Neural cell (in vitro differentiated cells): ENCODE measurements around the gene CAST. TPM values are rescaled to one million over a fixed set of nuclear protein-coding genes. Genes with fewer than 3 reads are reported as not detected.

Source experiments
- H2AFZ ChIP-seq: fragments of 200-600, 300-800 bp; sonication (generic), shearing (Covaris generic); 2 replicates; pipeline ENCODE4 v1.6.0; 2014; ENCODE audit warnings: low read depth, mild to moderate bottlenecking, antibody characterized with exemption, low read length, moderate library complexity
- H3F3A ChIP-seq: fragments of 200-600 bp; shearing (Covaris generic); 2 replicates; pipeline ENCODE4 v1.6.1; 2016; ENCODE audit warnings: mild to moderate bottlenecking, moderate library complexity, mixed read lengths, antibody characterized with exemption, low read length; ENCODE audit not compliant: insufficient read depth, poor library complexity, severe bottlenecking
- H3K27ac ChIP-seq: fragments of 200-600, 300-800 bp; sonication (generic), shearing (Covaris generic); 2 replicates; pipeline ENCODE4 v1.5.1; 2014; ENCODE audit warnings: mild to moderate bottlenecking, low read length, moderate library complexity
- H3K27me3 ChIP-seq: fragments of 300-800, 200-600 bp; sonication (generic), shearing (Covaris generic); 2 replicates; pipeline ENCODE4 v1.6.0; 2014; ENCODE audit warnings: mild to moderate bottlenecking, low read depth, low read length, moderate library complexity; ENCODE audit not compliant: insufficient read depth
- H3K36me3 ChIP-seq: fragments of 300-800, 200-600 bp; sonication (generic), shearing (Covaris generic); 2 replicates; pipeline ENCODE4 v1.5.1; 2014; ENCODE audit warnings: mild to moderate bottlenecking, antibody characterized with exemption, low read length, moderate library complexity; ENCODE audit not compliant: insufficient read depth
- H3K4me2 ChIP-seq: fragments of 300-800, 200-600 bp; sonication (generic), shearing (Covaris generic); 2 replicates; pipeline ENCODE4 v1.6.0; 2014; ENCODE audit warnings: mild to moderate bottlenecking, low read length
- H3K4me3 ChIP-seq: fragments of 300-800, 200-600 bp; sonication (generic), shearing (Covaris generic); 2 replicates; pipeline ENCODE4 v1.5.1; 2014; ENCODE audit warnings: mild to moderate bottlenecking, low read length, moderate library complexity
- H3K79me2 ChIP-seq: fragments of 200-600 bp; shearing (Covaris generic); replicated peaks from 2 replicates; pipeline ENCODE4 v1.6.0; 2014; ENCODE audit warnings: mild to moderate bottlenecking, low read length, moderate library complexity; ENCODE audit not compliant: insufficient read depth
- H3K9ac ChIP-seq: fragments of 300-800, 200-600 bp; sonication (generic), shearing (Covaris generic); 2 replicates; pipeline ENCODE4 v1.6.1; 2016; ENCODE audit warnings: mild to moderate bottlenecking, low read length, mixed read lengths
- H3K9me2 ChIP-seq: fragments of 200-600 bp; shearing (Covaris generic); 2 replicates; pipeline ENCODE4 v1.6.1; 2016; ENCODE audit warnings: mild to moderate bottlenecking, low read length, mixed read lengths; ENCODE audit not compliant: insufficient read depth
- H3K9me3 ChIP-seq: fragments of 200-600, 300-800 bp; sonication (generic), shearing (Covaris generic); 2 replicates; pipeline ENCODE4 v1.6.1; 2016; ENCODE audit warnings: mild to moderate bottlenecking, mixed run types, low read length, moderate library complexity, mixed read lengths
- H4K20me1 ChIP-seq: fragments of 200-600 bp; shearing (Covaris generic); 2 replicates; pipeline ENCODE4 v1.6.1; 2016; ENCODE audit warnings: mild to moderate bottlenecking, mixed run types; ENCODE audit not compliant: insufficient read depth
- EP300 ChIP-seq: fragments of 450-650 bp; conservative IDR thresholded peaks from 2 replicates; pipeline ENCODE4 v1.6.1; 2014; ENCODE audit warnings: antibody characterized with exemption, mild to moderate bottlenecking, moderate library complexity; ENCODE audit not compliant: poor library complexity, severe bottlenecking
- EZH2 ChIP-seq: fragments of 200-600, 300-800 bp; shearing (Covaris generic), sonication (generic); IDR thresholded peaks from 2 replicates; pipeline ENCODE4 v1.6.1; 2014; ENCODE audit warnings: antibody characterized with exemption, low read length, borderline replicate concordance, mild to moderate bottlenecking; ENCODE audit not compliant: insufficient read depth, poor library complexity, severe bottlenecking
- MXI1 ChIP-seq: fragments of 450-650 bp; conservative IDR thresholded peaks from 2 replicates; pipeline ENCODE4 v1.6.1; 2014; ENCODE audit warnings: antibody characterized with exemption, mild to moderate bottlenecking; ENCODE audit not compliant: poor library complexity, severe bottlenecking
- POLR2AphosphoS5 ChIP-seq: IDR thresholded peaks from 2 replicates; pipeline ENCODE4 v1.6.1; 2012
- RAD21 ChIP-seq: fragments of 450-650 bp; conservative IDR thresholded peaks from 2 replicates; pipeline ENCODE4 v1.6.1; 2014; ENCODE audit warnings: antibody characterized with exemption, mild to moderate bottlenecking, moderate library complexity
- TAF1 ChIP-seq: IDR thresholded peaks from 2 replicates; pipeline ENCODE4 v1.6.1; 2012; ENCODE audit warnings: low read depth
- polyA plus RNA-seq: library from polyadenylated mRNA; depleted of rRNA; stranded (reverse); fragments of >200 nt; gene quantifications from 2 replicates; pipeline ENCODE4 v1.2.3, GENCODE V29; 2014
- TF ChIP-seq, protein P1 (sequence below): fragments of 450-650 bp; IDR thresholded peaks from 2 replicates; pipeline ENCODE4 v1.5.1; 2014; ENCODE audit warnings: antibody characterized with exemption, mild to moderate bottlenecking, moderate library complexity; ENCODE audit not compliant: poor library complexity, severe bottlenecking
- TF ChIP-seq, protein P2 (sequence below): IDR thresholded peaks from 2 replicates; pipeline ENCODE4 v1.6.1; 2012; ENCODE audit warnings: borderline replicate concordance

The CAST gene
- polyA plus RNA-seq, 1 donor from 2014 or later: 8.4 TPM

DNA sequence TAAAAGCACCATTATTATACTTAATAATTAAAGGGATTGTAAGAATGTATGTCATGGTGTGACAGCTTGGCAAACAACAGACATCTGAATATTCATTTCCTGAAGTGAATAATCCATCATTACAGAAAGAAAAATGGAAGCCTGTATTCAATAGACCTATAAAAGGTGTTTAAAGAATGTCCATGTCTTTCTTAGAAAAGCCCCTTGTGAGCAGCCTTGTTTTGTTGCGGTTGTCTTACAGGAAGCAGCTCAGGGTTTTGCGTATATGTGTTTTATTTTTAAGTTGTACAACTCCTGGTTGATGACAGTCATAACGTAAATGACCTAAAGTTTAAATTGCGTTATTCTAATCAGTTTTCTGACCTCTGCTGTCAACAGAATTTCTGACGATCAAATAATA is 53.8 kb downstream of the CAST start:
- Histone ChIP-seq H3K9ac (no peak overlapping the region), H2AFZ (no peak overlapping the region), H3K9me2 (no peaks in the 10 kb centered on the region), H3K27ac (no peak overlapping the region), H3K36me3 (no peaks in the 10 kb centered on the region), H3K27me3 (no peaks in the 10 kb centered on the region), H4K20me1 (no peaks in the 10 kb centered on the region), H3K9me3 (no peaks in the 10 kb centered on the region), H3K79me2 (no peaks in the 10 kb centered on the region), H3F3A (no peaks in the 10 kb centered on the region), H3K4me2 (no peak overlapping the region), H3K4me3 (no peak overlapping the region)
- no peak for TF ChIP-seq POLR2AphosphoS5
- TF ChIP-seq EP300: no peak
- TF ChIP-seq EZH2: no peak

DNA sequence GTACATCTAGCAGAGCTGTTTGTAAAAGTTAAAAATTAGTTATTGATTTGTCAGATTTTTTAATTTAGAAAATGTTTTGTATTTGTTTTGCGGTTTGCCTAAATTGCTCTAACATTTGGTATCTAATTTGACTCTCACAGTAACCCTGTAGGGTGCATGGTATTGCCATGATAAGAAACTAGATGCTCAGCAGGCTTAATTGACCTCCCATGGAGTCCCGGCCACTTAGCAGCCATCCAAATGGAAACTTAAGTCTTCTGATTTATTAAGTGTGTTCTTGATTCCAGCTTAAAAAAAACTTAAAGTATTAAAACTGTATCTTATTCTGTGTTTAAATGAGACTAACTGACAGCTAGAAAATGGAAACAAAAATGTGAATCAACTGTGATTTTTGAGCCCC is 54.5 kb downstream of the CAST start:
- Histone ChIP-seq H3K9ac (no peak overlapping the region), H3K79me2 (no peaks in the 10 kb centered on the region), H2AFZ (no peak overlapping the region)

More for the DNA sequence above, 54.5 kb downstream of the CAST start:
- Histone ChIP-seq H3F3A (no peaks in the 10 kb centered on the region), H3K27ac (no peak overlapping the region), H3K4me2 (no peak overlapping the region), H4K20me1 (no peaks in the 10 kb centered on the region), H3K36me3 (no peaks in the 10 kb centered on the region), H3K9me2 (no peaks in the 10 kb centered on the region), H3K4me3 (no peak overlapping the region), H3K9me3 (no peaks in the 10 kb centered on the region), H3K27me3 (no peaks in the 10 kb centered on the region)
- TF ChIP-seq MXI1 (no peak), EP300 (no peak), POLR2AphosphoS5 (no peak), EZH2 (no peak), TAF1 (no peak), RAD21 (no peak)
- TF ChIP-seq, protein P1, sequence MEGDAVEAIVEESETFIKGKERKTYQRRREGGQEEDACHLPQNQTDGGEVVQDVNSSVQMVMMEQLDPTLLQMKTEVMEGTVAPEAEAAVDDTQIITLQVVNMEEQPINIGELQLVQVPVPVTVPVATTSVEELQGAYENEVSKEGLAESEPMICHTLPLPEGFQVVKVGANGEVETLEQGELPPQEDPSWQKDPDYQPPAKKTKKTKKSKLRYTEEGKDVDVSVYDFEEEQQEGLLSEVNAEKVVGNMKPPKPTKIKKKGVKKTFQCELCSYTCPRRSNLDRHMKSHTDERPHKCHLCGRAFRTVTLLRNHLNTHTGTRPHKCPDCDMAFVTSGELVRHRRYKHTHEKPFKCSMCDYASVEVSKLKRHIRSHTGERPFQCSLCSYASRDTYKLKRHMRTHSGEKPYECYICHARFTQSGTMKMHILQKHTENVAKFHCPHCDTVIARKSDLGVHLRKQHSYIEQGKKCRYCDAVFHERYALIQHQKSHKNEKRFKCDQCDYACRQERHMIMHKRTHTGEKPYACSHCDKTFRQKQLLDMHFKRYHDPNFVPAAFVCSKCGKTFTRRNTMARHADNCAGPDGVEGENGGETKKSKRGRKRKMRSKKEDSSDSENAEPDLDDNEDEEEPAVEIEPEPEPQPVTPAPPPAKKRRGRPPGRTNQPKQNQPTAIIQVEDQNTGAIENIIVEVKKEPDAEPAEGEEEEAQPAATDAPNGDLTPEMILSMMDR: no peak
- TF ChIP-seq, protein P2, sequence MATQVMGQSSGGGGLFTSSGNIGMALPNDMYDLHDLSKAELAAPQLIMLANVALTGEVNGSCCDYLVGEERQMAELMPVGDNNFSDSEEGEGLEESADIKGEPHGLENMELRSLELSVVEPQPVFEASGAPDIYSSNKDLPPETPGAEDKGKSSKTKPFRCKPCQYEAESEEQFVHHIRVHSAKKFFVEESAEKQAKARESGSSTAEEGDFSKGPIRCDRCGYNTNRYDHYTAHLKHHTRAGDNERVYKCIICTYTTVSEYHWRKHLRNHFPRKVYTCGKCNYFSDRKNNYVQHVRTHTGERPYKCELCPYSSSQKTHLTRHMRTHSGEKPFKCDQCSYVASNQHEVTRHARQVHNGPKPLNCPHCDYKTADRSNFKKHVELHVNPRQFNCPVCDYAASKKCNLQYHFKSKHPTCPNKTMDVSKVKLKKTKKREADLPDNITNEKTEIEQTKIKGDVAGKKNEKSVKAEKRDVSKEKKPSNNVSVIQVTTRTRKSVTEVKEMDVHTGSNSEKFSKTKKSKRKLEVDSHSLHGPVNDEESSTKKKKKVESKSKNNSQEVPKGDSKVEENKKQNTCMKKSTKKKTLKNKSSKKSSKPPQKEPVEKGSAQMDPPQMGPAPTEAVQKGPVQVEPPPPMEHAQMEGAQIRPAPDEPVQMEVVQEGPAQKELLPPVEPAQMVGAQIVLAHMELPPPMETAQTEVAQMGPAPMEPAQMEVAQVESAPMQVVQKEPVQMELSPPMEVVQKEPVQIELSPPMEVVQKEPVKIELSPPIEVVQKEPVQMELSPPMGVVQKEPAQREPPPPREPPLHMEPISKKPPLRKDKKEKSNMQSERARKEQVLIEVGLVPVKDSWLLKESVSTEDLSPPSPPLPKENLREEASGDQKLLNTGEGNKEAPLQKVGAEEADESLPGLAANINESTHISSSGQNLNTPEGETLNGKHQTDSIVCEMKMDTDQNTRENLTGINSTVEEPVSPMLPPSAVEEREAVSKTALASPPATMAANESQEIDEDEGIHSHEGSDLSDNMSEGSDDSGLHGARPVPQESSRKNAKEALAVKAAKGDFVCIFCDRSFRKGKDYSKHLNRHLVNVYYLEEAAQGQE: no peak
